Lower leg skin (tissue), 3 donors: Measurements from ENCODE around the gene GNB1.

Experiments
- CTCF ChIP-seq, 3 donors: fragments of 450-650 bp; IDR thresholded peaks; one replicate each; pipeline ENCODE4 v1.5.1; 2016; ENCODE audit warnings: antibody characterized with exemption in 3 of 3, mild to moderate bottlenecking in 3 of 3, moderate library complexity in 2 of 3
- POLR2A ChIP-seq, 2 donors: fragments of 450-650 bp; IDR thresholded peaks; one replicate each; pipeline ENCODE4 v1.6.1; 2016 to 2017; ENCODE audit warnings: antibody characterized with exemption in 2 of 2, mild to moderate bottlenecking in 1 of 2, moderate library complexity in 1 of 2

DNA sequence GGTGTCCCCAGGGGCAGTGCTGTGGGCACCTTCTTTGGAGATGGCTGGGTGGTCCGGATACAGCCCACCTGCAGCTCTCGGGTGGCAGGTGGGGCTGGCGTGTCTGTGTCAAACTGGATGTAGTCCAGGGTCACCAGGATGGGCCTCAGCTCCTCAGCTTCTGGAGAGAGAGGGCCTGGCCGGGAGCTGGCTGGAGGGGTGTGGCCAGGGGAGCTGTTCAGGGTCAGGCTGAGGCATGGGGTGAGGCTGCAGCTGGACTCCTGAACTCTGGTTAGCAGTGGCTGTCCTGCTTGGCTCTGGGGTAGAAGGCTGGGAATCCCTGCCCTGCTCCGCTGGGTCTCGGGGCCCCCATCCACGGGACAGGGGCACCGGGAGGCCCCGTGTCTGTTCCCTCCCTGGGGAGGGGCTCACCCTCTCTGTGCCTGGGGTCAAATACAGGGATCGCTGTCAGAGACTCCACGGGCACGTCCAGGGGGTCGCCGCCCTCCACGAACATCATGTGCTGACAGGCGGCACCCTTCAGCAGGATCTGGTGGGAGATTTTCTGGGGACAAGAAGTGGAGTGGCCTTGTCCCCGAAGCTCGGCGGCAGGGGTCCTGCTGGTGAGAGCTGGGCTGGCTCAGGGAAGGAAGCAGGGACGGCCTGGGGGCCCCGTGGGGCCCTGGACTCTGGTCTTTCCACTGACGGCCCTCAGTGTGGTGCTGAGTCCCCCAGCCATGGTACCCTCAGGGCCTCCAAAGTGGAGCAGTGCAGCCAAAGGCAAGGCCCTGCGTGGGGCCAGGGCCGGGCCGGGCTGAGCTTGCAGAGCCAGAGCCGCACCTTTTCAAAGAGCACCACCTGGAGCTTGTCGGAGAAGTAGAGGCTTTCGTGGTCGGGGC, 32.3 kb upstream of the GNB1 start:
- no peak for TF ChIP-seq CTCF (IDR thresholded peaks at IDR 0.05)
- TF ChIP-seq POLR2A (IDR thresholded peaks at IDR 0.05) = no peak
